A549 (cell line): Measurements from ENCODE around the gene ITGA11. TPM values are rescaled to one million over a fixed set of nuclear protein-coding genes. Genes with fewer than 3 reads are reported as not detected.
A peak's percentile ranks its signal among the peaks of the same experiment; 100 is the strongest.

Experiments
- ATAC-seq, 2 experiments: fragments of 200-7000 bp in 1 of 2; fragments of >200 bp in 1 of 2; cut with Nextera tagmentation in 1 of 2; cut with Tn5 transposase in 1 of 2; 3 replicates each; pipeline versions ENCODE4 v1.8.0 to v1.9.1; 2018 to 2020; ENCODE audit warnings: mild to moderate bottlenecking in 1 of 2, moderate library complexity in 1 of 2
- CTCF ChIA-PET: fragments of 300-600 bp; sonication (Branson Sonifier 250); formaldehyde crosslinking; extraction: SDS; loops from one replicate; lab custom pipeline; 2021; ENCODE audit warnings: antibody characterized with exemption, inconsistent platforms; lab: Yijun Ruan, JAX
- POLR2A ChIA-PET: fragments of 350-600 bp; formaldehyde crosslinking; extraction: SDS; loops from one replicate; lab custom pipeline; 2021; ENCODE audit warnings: antibody characterized with exemption, inconsistent platforms; lab: Yijun Ruan, JAX
- DNase-seq, 2 experiments: peaks; one replicate each; pipeline versions ENCODE4 v3.0.0 to v3.0.0-alpha.2; 2011 to 2016; ENCODE audit warnings: low read depth in 1 of 2, low spot score in 1 of 2
- FAIRE-seq: peaks from 2 replicates; lab custom pipeline; 2011; peaks lifted over from hg19 to GRCh38; lab: Jason Lieb, UNC
- H3K27ac ChIP-seq, 2 experiments: fragments of >200 bp; sonication (Bioruptor Twin); formaldehyde crosslinking; 3 replicates each; pipeline ENCODE4 v1.5.1; 2016 to 2017
- H3K4me1 ChIP-seq: fragments of >200 bp; sonication (Bioruptor Twin); formaldehyde crosslinking; 3 replicates; pipeline ENCODE4 v1.6.1; 2016
- H3K4me2 ChIP-seq: fragments of >200 bp; sonication (Bioruptor Twin); formaldehyde crosslinking; 3 replicates; pipeline ENCODE4 v1.6.1; 2016
- H3K4me3 ChIP-seq: fragments of >200 bp; sonication (Bioruptor Twin); formaldehyde crosslinking; 3 replicates; pipeline ENCODE4 v1.5.1; 2016
- H3K9me3 ChIP-seq: fragments of >200 bp; sonication (Bioruptor Twin); formaldehyde crosslinking; 3 replicates; pipeline ENCODE4 v1.6.1; 2016
- BHLHE40 ChIP-seq: IDR thresholded peaks from 2 replicates; pipeline ENCODE4 v1.6.1; 2012; ENCODE audit warnings: low read depth, low read length, inconsistent platforms
- CBX8 ChIP-seq: fragments of 200-600 bp; sonication (generic); IDR thresholded peaks from 2 replicates; pipeline ENCODE4 v1.6.1; 2016
- ESRRA ChIP-seq: fragments of 150-350 bp; IDR thresholded peaks from 2 replicates; pipeline ENCODE4 v1.6.1; 2014; ENCODE audit warnings: mild to moderate bottlenecking, low read length, borderline replicate concordance
- HDAC2 ChIP-seq: fragments of 200-600 bp; sonication (generic); IDR thresholded peaks from 2 replicates; pipeline ENCODE4 v1.6.1; 2016
- RNF2 ChIP-seq: fragments of 200-600 bp; sonication (generic); IDR thresholded peaks from 2 replicates; pipeline ENCODE4 v1.6.1; 2016; ENCODE audit warnings: low read depth, mild to moderate bottlenecking, antibody characterized with exemption, moderate library complexity, borderline replicate concordance
- SMC3 ChIP-seq: fragments of >200 bp; sonication (Bioruptor Twin); formaldehyde crosslinking; IDR thresholded peaks from 3 replicates; pipeline ENCODE4 v1.6.1; 2018; ENCODE audit warnings: inconsistent platforms
- TFCP2L1 ChIP-seq: fragments of 250-450 bp; sonication (Bioruptor Pico); IDR thresholded peaks from 2 replicates; pipeline ENCODE4 v1.5.0; 2021; ENCODE audit warnings: mild to moderate bottlenecking
- WGBS: methylation state at CpG from one replicate; pipeline ENCODE4 v1.1.6; 2017; ENCODE audit errors: missing lambda C conversion rate; 5-methylcytosine and 5-hydroxymethylcytosine counted together
- polyA plus RNA-seq, 4 experiments: library from polyadenylated mRNA; depleted of rRNA in 3 of 4; stranded (reverse); fragments of >200 nt; fragmentation: RNase III in 1 of 4; extraction: RNeasy Plus Mini Kit Qiagen cat#74134 plus additional on column Dnase treatment in 1 of 4; gene quantifications; 2 replicates in 3 of 4; 3 replicates in 1 of 4; pipeline ENCODE4 v1.2.3, GENCODE V29; 2011 to 2017
- TF ChIP-seq, protein P1 (sequence below): fragments of >200 bp; sonication (Bioruptor Twin); formaldehyde crosslinking; IDR thresholded peaks from 2 replicates; pipeline ENCODE4 v1.6.1; 2016
- TF ChIP-seq, protein P2 (sequence below): fragments of 250-450 bp; sonication (Bioruptor Pico); IDR thresholded peaks from 2 replicates; pipeline ENCODE4 v1.5.0; 2021; ENCODE audit warnings: mild to moderate bottlenecking, moderate library complexity, borderline replicate concordance
- TF ChIP-seq, protein P3 (sequence below): fragments of >200 bp; sonication (Bioruptor Twin); formaldehyde crosslinking; IDR thresholded peaks from 3 replicates; pipeline ENCODE4 v1.6.1; 2016
- TF ChIP-seq, protein P4 (sequence below): IDR thresholded peaks from 2 replicates; pipeline ENCODE4 v1.6.1; 2012; ENCODE audit warnings: low read depth, borderline replicate concordance
- TF ChIP-seq, protein P5 (sequence below): fragments of 150-350 bp; IDR thresholded peaks from 2 replicates; pipeline ENCODE4 v1.6.1; 2014; ENCODE audit warnings: low read depth, mild to moderate bottlenecking, low read length

The ITGA11 gene
- polyA plus RNA-seq, 2 of the 4 experiments (the other 2 are of a cell fraction): 8.3 to 17.2 TPM

DNA sequence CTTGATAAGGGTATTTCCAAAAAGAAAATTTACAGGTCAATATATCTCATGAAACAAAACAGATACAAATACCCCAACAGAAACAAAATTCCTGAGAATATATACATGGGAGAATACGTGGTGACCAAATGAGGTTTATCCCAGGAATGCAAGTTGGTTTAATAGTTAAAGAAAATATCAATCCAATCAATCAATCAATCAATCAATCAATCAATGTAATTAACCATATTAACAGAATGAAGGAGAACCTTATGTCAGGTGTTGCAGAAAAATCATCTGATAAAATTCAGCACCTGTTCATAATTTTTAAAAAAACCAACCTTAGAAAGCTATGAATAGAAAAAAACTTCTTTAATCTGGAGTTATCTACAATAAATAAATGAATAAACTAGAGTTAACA, 35.9 kb downstream of the ITGA11 start:
- H3K9me3 ChIP-seq: peaks cover 29% of the 10 kb centered on the region
- CTCF ChIA-PET: interaction anchor here (1.2 to 1.4 kb wide), 3 partner anchors 32 to 154 kb away, joined by 3 read pairs; no protein-coding TSS in a partner anchor
- no peak overlapping the region for H3K4me3 ChIP-seq
- ATAC-seq (no peak), DNase-seq (no peak), FAIRE-seq (peak; percentile 86)
- no peak overlapping the region for H3K27ac ChIP-seq
- POLR2A ChIA-PET: no interaction called here
- 82% methylated on average over 1 of the region's 1 CpG for WGBS
- H3K4me2 ChIP-seq: no peak overlapping the region
- TF ChIP-seq, protein P1, sequence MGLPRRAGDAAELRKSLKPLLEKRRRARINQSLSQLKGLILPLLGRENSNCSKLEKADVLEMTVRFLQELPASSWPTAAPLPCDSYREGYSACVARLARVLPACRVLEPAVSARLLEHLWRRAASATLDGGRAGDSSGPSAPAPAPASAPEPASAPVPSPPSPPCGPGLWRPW: no peak
- TF ChIP-seq, protein P2, sequence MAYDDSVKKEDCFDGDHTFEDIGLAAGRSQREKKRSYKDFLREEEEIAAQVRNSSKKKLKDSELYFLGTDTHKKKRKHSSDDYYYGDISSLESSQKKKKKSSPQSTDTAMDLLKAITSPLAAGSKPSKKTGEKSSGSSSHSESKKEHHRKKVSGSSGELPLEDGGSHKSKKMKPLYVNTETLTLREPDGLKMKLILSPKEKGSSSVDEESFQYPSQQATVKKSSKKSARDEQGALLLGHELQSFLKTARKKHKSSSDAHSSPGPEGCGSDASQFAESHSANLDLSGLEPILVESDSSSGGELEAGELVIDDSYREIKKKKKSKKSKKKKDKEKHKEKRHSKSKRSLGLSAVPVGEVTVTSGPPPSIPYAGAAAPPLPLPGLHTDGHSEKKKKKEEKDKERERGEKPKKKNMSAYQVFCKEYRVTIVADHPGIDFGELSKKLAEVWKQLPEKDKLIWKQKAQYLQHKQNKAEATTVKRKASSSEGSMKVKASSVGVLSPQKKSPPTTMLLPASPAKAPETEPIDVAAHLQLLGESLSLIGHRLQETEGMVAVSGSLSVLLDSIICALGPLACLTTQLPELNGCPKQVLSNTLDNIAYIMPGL (CRISPR knock-in tag): no peak
- TF ChIP-seq, protein P3, sequence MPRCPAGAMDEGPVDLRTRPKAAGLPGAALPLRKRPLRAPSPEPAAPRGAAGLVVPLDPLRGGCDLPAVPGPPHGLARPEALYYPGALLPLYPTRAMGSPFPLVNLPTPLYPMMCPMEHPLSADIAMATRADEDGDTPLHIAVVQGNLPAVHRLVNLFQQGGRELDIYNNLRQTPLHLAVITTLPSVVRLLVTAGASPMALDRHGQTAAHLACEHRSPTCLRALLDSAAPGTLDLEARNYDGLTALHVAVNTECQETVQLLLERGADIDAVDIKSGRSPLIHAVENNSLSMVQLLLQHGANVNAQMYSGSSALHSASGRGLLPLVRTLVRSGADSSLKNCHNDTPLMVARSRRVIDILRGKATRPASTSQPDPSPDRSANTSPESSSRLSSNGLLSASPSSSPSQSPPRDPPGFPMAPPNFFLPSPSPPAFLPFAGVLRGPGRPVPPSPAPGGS: no peak
- TF ChIP-seq, protein P4, sequence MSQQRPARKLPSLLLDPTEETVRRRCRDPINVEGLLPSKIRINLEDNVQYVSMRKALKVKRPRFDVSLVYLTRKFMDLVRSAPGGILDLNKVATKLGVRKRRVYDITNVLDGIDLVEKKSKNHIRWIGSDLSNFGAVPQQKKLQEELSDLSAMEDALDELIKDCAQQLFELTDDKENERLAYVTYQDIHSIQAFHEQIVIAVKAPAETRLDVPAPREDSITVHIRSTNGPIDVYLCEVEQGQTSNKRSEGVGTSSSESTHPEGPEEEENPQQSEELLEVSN: no peak
- TF ChIP-seq ESRRA: no peak
- H3K4me1 ChIP-seq: peaks cover 9% of the 10 kb centered on the region

DNA sequence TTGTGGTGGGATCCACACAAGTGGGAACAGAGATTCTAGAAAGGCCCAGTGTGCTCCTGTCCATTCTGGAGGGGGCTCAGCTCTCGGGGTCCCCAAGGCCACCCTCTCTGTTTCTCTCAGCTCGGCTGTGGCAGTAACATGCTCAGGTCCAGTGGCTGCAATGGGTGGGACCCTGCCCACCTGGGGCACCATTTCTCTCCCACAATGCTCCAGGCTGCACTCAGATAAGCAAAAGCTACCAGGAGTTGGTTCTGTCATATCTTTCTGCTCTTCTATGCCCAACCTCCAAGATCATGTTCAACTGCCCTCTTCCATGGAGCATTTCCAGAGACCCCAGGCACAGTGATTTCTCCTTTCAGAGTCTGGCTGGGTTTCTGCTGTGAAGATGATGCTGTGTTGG, 40.8 kb downstream of the ITGA11 start:
- no peak for ATAC-seq
- no peak for FAIRE-seq

DNA sequence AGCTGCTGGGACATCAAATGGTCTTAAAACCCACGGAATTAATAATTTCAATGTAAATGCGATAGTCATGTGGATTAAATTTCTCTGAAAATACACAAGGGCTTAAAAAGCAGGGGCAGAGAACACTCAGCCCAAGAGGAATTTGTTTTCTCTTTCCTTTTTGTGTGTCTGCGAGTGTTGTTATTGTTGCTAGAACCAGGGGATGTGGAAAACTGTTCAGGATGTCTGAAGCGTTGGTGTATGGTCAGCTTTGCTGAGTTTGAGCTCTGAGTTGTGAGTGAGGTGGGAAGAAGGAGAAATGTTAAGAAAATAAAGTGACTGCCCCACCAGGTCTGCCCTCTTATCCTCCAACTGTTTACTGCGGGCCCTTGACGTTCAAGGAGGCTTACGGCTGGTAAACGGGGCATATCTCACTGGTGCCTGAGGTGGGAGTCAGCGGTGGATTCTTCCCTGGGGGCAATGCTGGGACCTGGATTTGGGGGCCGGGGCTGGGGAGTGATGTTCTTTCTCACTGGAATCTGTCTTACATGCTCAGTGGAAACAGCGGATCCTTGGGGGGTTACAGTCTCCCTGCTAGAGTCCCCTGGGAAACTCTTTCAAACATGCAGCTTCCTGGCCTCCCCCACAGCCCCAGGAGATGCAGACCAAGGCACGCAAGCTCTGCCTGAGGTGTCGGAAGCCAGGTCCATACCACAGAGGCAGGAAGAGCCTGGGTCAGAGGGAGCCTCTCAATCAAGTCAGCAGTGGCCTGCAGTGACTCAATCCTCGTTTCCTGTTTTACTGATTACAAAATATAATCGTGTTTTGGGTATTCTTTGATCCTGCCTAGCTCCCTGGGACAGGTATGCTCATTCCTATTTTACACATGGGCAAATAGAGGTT, 41.8 kb downstream of the ITGA11 start:
- Histone ChIP-seq H3K9me3 (peaks cover 11% of the 10 kb centered on the region), H3K4me1 (peaks cover 4% of the 10 kb centered on the region), H3K4me3 (no peak overlapping the region), H3K27ac (peak overlapping the region in 1 of 2 experiments; percentile 34; a peak in 3 of 6 replicates), H3K4me2 (no peak overlapping the region)
- POLR2A ChIA-PET: no interaction called here
- CTCF ChIA-PET: interaction anchor here (0.5 to 2.1 kb wide), 8 partner anchors 8 to 1828 kb away, joined by 3 to 7 read pairs (median 4); no protein-coding TSS in a partner anchor
- WGBS: 77% methylated on average over 15 of the region's 15 CpGs
- DNase-seq: no peak
- FAIRE-seq: no peak
- TF ChIP-seq ESRRA: no peak
- no peak for TF ChIP-seq HDAC2
- no peak for TF ChIP-seq BHLHE40
- no peak for TF ChIP-seq RNF2
- no peak for TF ChIP-seq CBX8
- TF ChIP-seq, protein P2 (CRISPR knock-in tag): no peak
- TF ChIP-seq, protein P3: no peak
- no peak for TF ChIP-seq SMC3
- no peak for ATAC-seq

More for the DNA sequence above, 40.8 kb downstream of the ITGA11 start:
- Histone ChIP-seq H3K9me3 (peaks cover 13% of the 10 kb centered on the region), H3K27ac (no peak overlapping the region), H3K4me3 (no peak overlapping the region), H3K4me2 (no peak overlapping the region), H3K4me1 (no peaks in the 10 kb centered on the region)
- TF ChIP-seq SMC3: no peak
- TF ChIP-seq, protein P5, sequence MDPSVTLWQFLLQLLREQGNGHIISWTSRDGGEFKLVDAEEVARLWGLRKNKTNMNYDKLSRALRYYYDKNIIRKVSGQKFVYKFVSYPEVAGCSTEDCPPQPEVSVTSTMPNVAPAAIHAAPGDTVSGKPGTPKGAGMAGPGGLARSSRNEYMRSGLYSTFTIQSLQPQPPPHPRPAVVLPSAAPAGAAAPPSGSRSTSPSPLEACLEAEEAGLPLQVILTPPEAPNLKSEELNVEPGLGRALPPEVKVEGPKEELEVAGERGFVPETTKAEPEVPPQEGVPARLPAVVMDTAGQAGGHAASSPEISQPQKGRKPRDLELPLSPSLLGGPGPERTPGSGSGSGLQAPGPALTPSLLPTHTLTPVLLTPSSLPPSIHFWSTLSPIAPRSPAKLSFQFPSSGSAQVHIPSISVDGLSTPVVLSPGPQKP: no peak
- TF ChIP-seq CBX8: no peak
- TF ChIP-seq TFCP2L1 (CRISPR knock-in tag): no peak
- POLR2A ChIA-PET: no interaction called here
- CTCF ChIA-PET: interaction anchor here (0.9 to 2.1 kb wide), 6 partner anchors 9 to 169 kb away, joined by 3 to 7 read pairs (median 4); no protein-coding TSS in a partner anchor
- DNase-seq: no peak
- 61% methylated on average over 2 of the region's 2 CpGs for WGBS
